Breast epithelium (tissue), 4 donors: Measurements from ENCODE around the gene CNTNAP2. TPM values are rescaled to one million over a fixed set of nuclear protein-coding genes. Genes with fewer than 3 reads are reported as not detected.

Experiments used
- DNase-seq, 2 donors: peaks; one replicate each; pipeline ENCODE4 v3.0.0-alpha.2; 2019; ENCODE audit warnings: low spot score in 2 of 2
- H3K27ac ChIP-seq, 2 donors: fragments of 200-600 bp; sonication (generic) in 1 of 2; one replicate each; pipeline ENCODE4 v1.5.1; 2016 to 2019; ENCODE audit warnings: mild to moderate bottlenecking in 1 of 2
- H3K27me3 ChIP-seq, 2 donors: fragments of 200-600 bp; sonication (generic) in 1 of 2; one replicate each; pipeline versions ENCODE4 v1.5.1 to v1.6.0; 2017 to 2019; ENCODE audit warnings: control low read depth in 1 of 2, mild to moderate bottlenecking in 1 of 2
- H3K36me3 ChIP-seq: fragments of 200-600 bp; one replicate; pipeline ENCODE4 v1.5.1; 2019
- H3K4me1 ChIP-seq, 2 donors: fragments of 200-600 bp; sonication (generic); one replicate each; pipeline ENCODE4 v1.5.1; 2016 to 2019; ENCODE audit warnings: control low read depth in 1 of 2
- H3K4me3 ChIP-seq, 3 donors: fragments of 200-600 bp; sonication (generic); 1 replicate in 2 of 3; 2 replicates in 1 of 3; pipeline ENCODE4 v1.5.1; 2016 to 2019; ENCODE audit warnings: mild to moderate bottlenecking in 3 of 3, moderate library complexity in 2 of 3
- H3K9me3 ChIP-seq, 2 donors: fragments of 200-600 bp; sonication (generic) in 1 of 2; one replicate each; pipeline ENCODE4 v1.5.1; 2016 to 2019; ENCODE audit warnings: control low read depth in 1 of 2
- CTCF ChIP-seq, 3 donors: fragments of 450-650 bp; IDR thresholded peaks; one replicate each; pipeline ENCODE4 v1.5.1; 2016 to 2017; ENCODE audit warnings: antibody characterized with exemption in 3 of 3, mild to moderate bottlenecking in 3 of 3, moderate library complexity in 3 of 3
- POLR2A ChIP-seq: fragments of 450-650 bp; IDR thresholded peaks from one replicate; pipeline ENCODE4 v1.6.1; 2016; ENCODE audit warnings: antibody characterized with exemption, mild to moderate bottlenecking, moderate library complexity
- POLR2AphosphoS5 ChIP-seq, 3 donors: sonication (generic); formaldehyde crosslinking; IDR thresholded peaks; one replicate each; pipeline ENCODE4 v1.6.1; 2017; ENCODE audit warnings: antibody characterized with exemption in 3 of 3
- intact Hi-C: fragments of 100-400 bp; cut with DNase I; formaldehyde crosslinking; loops from one replicate; pipeline ENCODE4 v1.15.1; 2023; ENCODE audit warnings: low total_unique reads
- total RNA-seq, 3 donors: library from RNA; depleted of rRNA; stranded (reverse); fragments of >200 nt; gene quantifications; one replicate each; pipeline ENCODE4 v1.1.0, GENCODE V29; 2016

The CNTNAP2 gene
- total RNA-seq, 3 donors from 2014 or later: 0.29 to 0.66 TPM; not detected in 1

- Histone ChIP-seq H3K4me1 (no peaks in the 10 kb centered on the region), H3K9me3 (no peaks in the 10 kb centered on the region), H3K27me3 (no peaks in the 10 kb centered on the region), H3K4me3 (no peak overlapping the region), H3K27ac (no peak overlapping the region), H3K36me3 (no peaks in the 10 kb centered on the region)
- TF ChIP-seq CTCF (IDR thresholded peaks at IDR 0.05): no peak
- TF ChIP-seq POLR2A: no peak
- TF ChIP-seq POLR2AphosphoS5 (IDR thresholded peaks at IDR 0.05): no peak
- intact Hi-C loops: no loop called here
- no peak for DNase-seq
These were observed 1554.2 kb downstream of the CNTNAP2 start for GRCh38 chr7:147670759-147671158.

- intact Hi-C loops: no loop called here
- Histone ChIP-seq H3K27ac (no peak overlapping the region), H3K4me1 (no peaks in the 10 kb centered on the region), H3K9me3 (no peaks in the 10 kb centered on the region), H3K4me3 (no peak overlapping the region), H3K36me3 (no peaks in the 10 kb centered on the region), H3K27me3 (no peaks in the 10 kb centered on the region)
- TF ChIP-seq POLR2AphosphoS5 (IDR thresholded peaks at IDR 0.05) (no peak), CTCF (IDR thresholded peaks at IDR 0.05) (no peak)
- no peak for DNase-seq
These were observed 1558.1 kb downstream of the CNTNAP2 start for GRCh38 chr7:147674705-147675104.

GRCh38 chr7:147678943-147679342 is 1562.3 kb downstream of the CNTNAP2 start:
- H3K4me1 ChIP-seq: no peaks in the 10 kb centered on the region
- no peak for TF ChIP-seq POLR2AphosphoS5 (IDR thresholded peaks at IDR 0.05)
- TF ChIP-seq POLR2A: no peak
- no peak for TF ChIP-seq CTCF (IDR thresholded peaks at IDR 0.05)
- intact Hi-C loops: no loop called here
- no peaks in the 10 kb centered on the region for H3K36me3 ChIP-seq
- no peak overlapping the region for H3K4me3 ChIP-seq
- no peaks in the 10 kb centered on the region for H3K9me3 ChIP-seq
- H3K27ac ChIP-seq: no peak overlapping the region
- H3K27me3 ChIP-seq: no peaks in the 10 kb centered on the region
- no peak for DNase-seq

GRCh38 chr7:147681530-147681929 is 1564.9 kb downstream of the CNTNAP2 start:
- Histone ChIP-seq H3K4me1 (no peaks in the 10 kb centered on the region), H3K27me3 (no peaks in the 10 kb centered on the region), H3K9me3 (no peaks in the 10 kb centered on the region), H3K4me3 (no peak overlapping the region), H3K36me3 (no peaks in the 10 kb centered on the region), H3K27ac (no peak overlapping the region)
- DNase-seq: no peak
- intact Hi-C loops: no loop called here
- TF ChIP-seq POLR2AphosphoS5 (IDR thresholded peaks at IDR 0.05): no peak
- TF ChIP-seq POLR2A: no peak
- no peak for TF ChIP-seq CTCF (IDR thresholded peaks at IDR 0.05)

GRCh38 chr7:147700702-147701101 is 1584.1 kb downstream of the CNTNAP2 start:
- intact Hi-C loops: no loop called here
- no peaks in the 10 kb centered on the region for H3K36me3 ChIP-seq

More at GRCh38 chr7:147700702-147701101, 1584.1 kb downstream of the CNTNAP2 start:
- Histone ChIP-seq H3K27ac (no peak overlapping the region), H3K9me3 (no peaks in the 10 kb centered on the region), H3K27me3 (no peaks in the 10 kb centered on the region), H3K4me1 (no peaks in the 10 kb centered on the region), H3K4me3 (no peak overlapping the region)
- DNase-seq: no peak
- no peak for TF ChIP-seq POLR2A
- no peak for TF ChIP-seq CTCF (IDR thresholded peaks at IDR 0.05)
- TF ChIP-seq POLR2AphosphoS5 (IDR thresholded peaks at IDR 0.05): no peak
